Keratinocyte (primary cell): ENCODE data around the gene SON. TPM values are rescaled to one million over a fixed set of nuclear protein-coding genes. Genes with fewer than 3 reads are reported as not detected.

Experiments used
- DNase-seq: peaks from one replicate; pipeline ENCODE4 v3.0.0-alpha.2; 2011; ENCODE audit warnings: low read depth, missing footprints, low spot score
- FAIRE-seq: peaks from 2 replicates; lab custom pipeline; 2011; peaks lifted over from hg19 to GRCh38; lab: Jason Lieb, UNC
- H2AFZ ChIP-seq: 2 replicates; pipeline ENCODE4 v1.6.0; 2012; ENCODE audit warnings: low read length, control low read depth, inconsistent platforms; ENCODE audit not compliant: control insufficient read depth
- H3K27ac ChIP-seq: 2 replicates; pipeline ENCODE4 v1.5.1; 2011; ENCODE audit warnings: low read length; ENCODE audit not compliant: control insufficient read depth, insufficient read depth
- H3K27me3 ChIP-seq: 3 replicates; pipeline ENCODE4 v1.6.0; 2011; ENCODE audit warnings: low read length; ENCODE audit not compliant: control insufficient read depth, insufficient read depth; ENCODE audit errors: extremely low read depth
- H3K36me3 ChIP-seq, 2 experiments: 2 replicates in 1 of 2; 3 replicates in 1 of 2; pipeline ENCODE4 v1.5.1; 2011; ENCODE audit warnings: low read length in 2 of 2, mild to moderate bottlenecking in 1 of 2; ENCODE audit not compliant: control insufficient read depth in 2 of 2, insufficient read depth in 2 of 2; ENCODE audit errors: extremely low read depth in 1 of 2
- H3K4me1 ChIP-seq: 3 replicates; pipeline ENCODE4 v1.5.1; 2011; ENCODE audit warnings: low read length; ENCODE audit not compliant: control insufficient read depth, insufficient read depth; ENCODE audit errors: extremely low read depth
- H3K4me2 ChIP-seq: 3 replicates; pipeline ENCODE4 v1.6.0; 2011; ENCODE audit warnings: low read depth, low read length; ENCODE audit not compliant: control insufficient read depth, insufficient read depth; ENCODE audit errors: extremely low read depth
- H3K4me3 ChIP-seq, 3 experiments: fragments of 200-600 bp in 1 of 3; sonication (generic) in 1 of 3; 2 replicates in 2 of 3; 3 replicates in 1 of 3; pipeline ENCODE4 v1.5.1; 2011 to 2016; ENCODE audit warnings: low read length in 3 of 3, mild to moderate bottlenecking in 3 of 3, control low read depth in 2 of 3, inconsistent platforms in 1 of 3, low read depth in 1 of 3, mixed read lengths in 1 of 3, mixed run types in 1 of 3, moderate library complexity in 1 of 3; ENCODE audit not compliant: control insufficient read depth in 2 of 3, insufficient read depth in 2 of 3; ENCODE audit errors: extremely low read depth in 1 of 3
- H3K79me2 ChIP-seq: 2 replicates; pipeline ENCODE4 v1.6.0; 2012; ENCODE audit warnings: low read length; ENCODE audit not compliant: control insufficient read depth, insufficient read depth
- H3K9ac ChIP-seq: 3 replicates; pipeline ENCODE4 v1.6.0; 2011; ENCODE audit warnings: low read length; ENCODE audit not compliant: control insufficient read depth, insufficient read depth; ENCODE audit errors: extremely low read depth
- H3K9me1 ChIP-seq: 3 replicates; pipeline ENCODE4 v1.6.0; 2011; ENCODE audit warnings: low read length; ENCODE audit not compliant: control insufficient read depth, insufficient read depth; ENCODE audit errors: extremely low read depth
- H3K9me3 ChIP-seq: 2 replicates; pipeline ENCODE4 v1.5.1; 2012; ENCODE audit warnings: low read depth, low read length; ENCODE audit not compliant: control insufficient read depth
- H4K20me1 ChIP-seq: 3 replicates; pipeline ENCODE4 v1.6.0; 2011; ENCODE audit warnings: low read length; ENCODE audit not compliant: control insufficient read depth, insufficient read depth; ENCODE audit errors: extremely low read depth
- EZH2 ChIP-seq: IDR thresholded peaks from one replicate; pipeline ENCODE4 v1.6.1; 2012; ENCODE audit warnings: inconsistent platforms, mild to moderate bottlenecking, low read length, moderate library complexity
- dilution Hi-C: fragments of 300-500 bp; cut with MboI; formaldehyde crosslinking; loops from one replicate; pipeline ENCODE4 v1.7.0; 2020; ENCODE audit warnings: low sequenced_read_pairs; ENCODE audit not compliant: extremely low pct_ligation_motif_present
- polyA plus RNA-seq, 5 experiments: library from polyadenylated mRNA; depleted of rRNA in 3 of 5; stranded (reverse) in 3 of 5; stranded (forward) in 1 of 5; unstranded in 1 of 5; fragments of >200 nt; gene quantifications; 1 replicate in 1 of 5; 2 replicates in 3 of 5; 3 replicates in 1 of 5; pipeline versions ENCODE4 v1.2.1 to v1.2.3, GENCODE V29; 2011 to 2012; ENCODE audit warnings: missing spikeins in 2 of 5, low read depth in 1 of 5, low replicate concordance in 1 of 5
- TF ChIP-seq, protein P1 (sequence below), 3 experiments: IDR thresholded peaks in 1 of 3; conservative IDR thresholded peaks in 1 of 3; optimal IDR thresholded peaks in 1 of 3; 2 replicates in 2 of 3; 3 replicates in 1 of 3; pipeline versions ENCODE3 to v1.5.1; 2011; ENCODE audit warnings: low read length in 3 of 3, mild to moderate bottlenecking in 3 of 3, moderate library complexity in 2 of 3, control low read depth in 1 of 3, inconsistent platforms in 1 of 3; ENCODE audit not compliant: insufficient read depth in 2 of 3; ENCODE audit errors: extremely low read depth in 1 of 3

SON gene
- polyA plus RNA-seq, 1 donor (not counting 4 experiments of a cell fraction or from before 2014, with no cell fraction given) = 96.0 TPM

DNA sequence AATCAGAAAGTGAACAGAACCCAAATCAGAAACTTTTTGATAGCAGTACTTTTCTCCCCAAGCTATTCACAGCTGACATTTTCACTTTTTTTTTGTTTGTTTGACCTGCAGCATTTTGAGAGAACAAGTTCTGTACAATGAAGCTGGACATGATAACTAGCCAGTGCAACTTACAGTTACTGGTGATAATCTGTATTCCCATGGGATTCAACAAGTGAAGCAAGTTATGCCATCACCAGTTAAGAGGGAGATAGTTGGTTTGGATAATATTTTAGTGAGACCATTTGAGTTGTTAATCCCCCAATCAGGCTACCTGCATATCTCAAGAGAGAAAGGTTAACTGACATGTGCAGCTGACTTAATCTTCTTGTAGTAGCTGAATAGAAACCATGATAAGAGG, 18.1 kb downstream of the SON start:
- peaks cover 4% of the 10 kb centered on the region for H4K20me1 ChIP-seq
- no peak for TF ChIP-seq EZH2
- TF ChIP-seq, protein P1, sequence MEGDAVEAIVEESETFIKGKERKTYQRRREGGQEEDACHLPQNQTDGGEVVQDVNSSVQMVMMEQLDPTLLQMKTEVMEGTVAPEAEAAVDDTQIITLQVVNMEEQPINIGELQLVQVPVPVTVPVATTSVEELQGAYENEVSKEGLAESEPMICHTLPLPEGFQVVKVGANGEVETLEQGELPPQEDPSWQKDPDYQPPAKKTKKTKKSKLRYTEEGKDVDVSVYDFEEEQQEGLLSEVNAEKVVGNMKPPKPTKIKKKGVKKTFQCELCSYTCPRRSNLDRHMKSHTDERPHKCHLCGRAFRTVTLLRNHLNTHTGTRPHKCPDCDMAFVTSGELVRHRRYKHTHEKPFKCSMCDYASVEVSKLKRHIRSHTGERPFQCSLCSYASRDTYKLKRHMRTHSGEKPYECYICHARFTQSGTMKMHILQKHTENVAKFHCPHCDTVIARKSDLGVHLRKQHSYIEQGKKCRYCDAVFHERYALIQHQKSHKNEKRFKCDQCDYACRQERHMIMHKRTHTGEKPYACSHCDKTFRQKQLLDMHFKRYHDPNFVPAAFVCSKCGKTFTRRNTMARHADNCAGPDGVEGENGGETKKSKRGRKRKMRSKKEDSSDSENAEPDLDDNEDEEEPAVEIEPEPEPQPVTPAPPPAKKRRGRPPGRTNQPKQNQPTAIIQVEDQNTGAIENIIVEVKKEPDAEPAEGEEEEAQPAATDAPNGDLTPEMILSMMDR (optimal IDR thresholded peaks at IDR 0.05 in 1 of 3, IDR thresholded peaks at IDR 0.05 in 1 of 3, conservative IDR thresholded peaks at IDR 0.05 in 1 of 3; ENCODE audit: extremely low read depth in 1 of 3, insufficient read depth in 2 of 3, low read length in 3 of 3) = no peak
- no peak overlapping the region for H2AFZ ChIP-seq
- H3K9me3 ChIP-seq = no peaks in the 10 kb centered on the region
- H3K9me1 ChIP-seq = no peaks in the 10 kb centered on the region
- H3K9ac ChIP-seq = no peak overlapping the region
- FAIRE-seq (no peak), DNase-seq (no peak)
- dilution Hi-C loops = no loop called here
- no peak overlapping the region for H3K27ac ChIP-seq
- H3K36me3 ChIP-seq = peaks cover 19 to 31% of the 10 kb centered on the region in 2 experiments
- peaks cover 72% of the 10 kb centered on the region for H3K79me2 ChIP-seq
- no peak overlapping the region for H3K4me3 ChIP-seq
- no peak overlapping the region for H3K4me2 ChIP-seq
- H3K4me1 ChIP-seq = no peaks in the 10 kb centered on the region
- H3K27me3 ChIP-seq = no peaks in the 10 kb centered on the region

DNA sequence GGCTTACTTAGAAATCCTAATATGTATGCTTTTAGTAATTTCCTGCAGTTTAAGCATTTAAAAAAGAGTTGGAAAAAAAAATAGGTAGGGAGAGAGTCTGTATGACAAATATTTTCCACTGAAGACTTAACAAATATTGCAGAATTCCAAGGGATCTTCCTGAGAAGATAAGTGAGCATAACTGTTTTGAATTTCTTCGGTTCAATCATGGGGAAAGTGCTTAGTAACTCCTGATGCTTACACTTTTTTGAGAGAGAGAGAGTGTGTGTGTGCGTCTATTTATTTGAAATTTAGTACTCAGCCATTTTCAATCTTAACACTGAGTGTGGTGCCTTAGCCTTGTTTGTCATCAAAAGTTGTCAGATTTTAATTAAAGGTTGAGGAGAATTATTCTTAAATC, 18.5 kb downstream of the SON start:
- no peak for FAIRE-seq
- H3K36me3 ChIP-seq = peaks cover 19 to 31% of the 10 kb centered on the region in 2 experiments

More for the DNA sequence above, 18.5 kb downstream of the SON start:
- dilution Hi-C loops = no loop called here
- Histone ChIP-seq H3K27me3 (no peaks in the 10 kb centered on the region), H3K4me3 (no peak overlapping the region), H3K9me3 (no peaks in the 10 kb centered on the region), H3K9me1 (no peaks in the 10 kb centered on the region), H2AFZ (no peak overlapping the region), H3K4me2 (no peak overlapping the region), H3K27ac (no peak overlapping the region), H3K79me2 (peaks cover 68% of the 10 kb centered on the region), H3K4me1 (no peaks in the 10 kb centered on the region), H3K9ac (no peak overlapping the region), H4K20me1 (peaks cover under 1% of the 10 kb centered on the region)
- no peak for DNase-seq
- TF ChIP-seq EZH2 = no peak
- TF ChIP-seq, protein P1 (optimal IDR thresholded peaks at IDR 0.05 in 1 of 3, IDR thresholded peaks at IDR 0.05 in 1 of 3, conservative IDR thresholded peaks at IDR 0.05 in 1 of 3; ENCODE audit: extremely low read depth in 1 of 3, insufficient read depth in 2 of 3, low read length in 3 of 3) = no peak
